ENCODE data around the gene ATP9B. TPM values are rescaled to one million over a fixed set of nuclear protein-coding genes. Genes with fewer than 3 reads are reported as not detected.

Gene ATP9B
- total RNA-seq, 1 experiment from 2014 or later = 17.9 TPM

GRCh38 chr18:79026491-79026890 lies 42.7 kb upstream of the ATP9B start:
- no peaks in the 10 kb centered on the region for H3K36me3 ChIP-seq (ENCODE audit: insufficient read depth, low read length, poor library complexity, severe bottlenecking)
- TF ChIP-seq EZH2 (IDR thresholded peaks at IDR 0.05; ENCODE audit: borderline replicate concordance, low read depth, low read length, poor library complexity, severe bottlenecking) = no peak
- no peak for TF ChIP-seq CTCF (conservative IDR thresholded peaks at IDR 0.05; ENCODE audit: low read depth, low read length)
- peaks cover 4% of the 10 kb centered on the region for H3K9me3 ChIP-seq (ENCODE audit: low read depth, low read length, poor library complexity, severe bottlenecking)
- BruUV-seq (replicated peaks) = no TSS peak
- no peak for DNase-seq (ENCODE audit: low spot score)
- no peak overlapping the region for H3K4me3 ChIP-seq (ENCODE audit: low read depth, low read length, poor library complexity, severe bottlenecking)
- POLR2A ChIA-PET (ENCODE audit: low non-redundant PET) = no interaction called here
- intact Hi-C loops (cut with micrococcal nuclease; ENCODE audit: unreplicated experiment) = no loop called here
- peaks cover 4% of the 10 kb centered on the region for H3K27me3 ChIP-seq (replicated peaks; ENCODE audit: insufficient read depth, low read depth, low read length, poor library complexity)
- CTCF ChIA-PET = no interaction called here
- no peak overlapping the region for H3K27ac ChIP-seq (ENCODE audit: low read depth, low read length, poor library complexity, severe bottlenecking)
- no peaks in the 10 kb centered on the region for H3K4me1 ChIP-seq (ENCODE audit: insufficient read depth, low read length, poor library complexity, severe bottlenecking)

- no peaks in the 10 kb centered on the region for H3K36me3 ChIP-seq (ENCODE audit: insufficient read depth, low read length, poor library complexity, severe bottlenecking)
- H3K27ac ChIP-seq (ENCODE audit: low read depth, low read length, poor library complexity, severe bottlenecking) = no peak overlapping the region
- H3K27me3 ChIP-seq (replicated peaks; ENCODE audit: insufficient read depth, low read depth, low read length, poor library complexity) = no peaks in the 10 kb centered on the region
- TF ChIP-seq EZH2 (IDR thresholded peaks at IDR 0.05; ENCODE audit: borderline replicate concordance, low read depth, low read length, poor library complexity, severe bottlenecking) (no peak), CTCF (conservative IDR thresholded peaks at IDR 0.05; ENCODE audit: low read depth, low read length) (no peak)
- ChIA-PET CTCF (no interaction called here), POLR2A (ENCODE audit: low non-redundant PET) (no interaction called here)
- no peak for DNase-seq (ENCODE audit: low spot score)
- no peaks in the 10 kb centered on the region for H3K4me1 ChIP-seq (ENCODE audit: insufficient read depth, low read length, poor library complexity, severe bottlenecking)
- no peak overlapping the region for H3K4me3 ChIP-seq (ENCODE audit: low read depth, low read length, poor library complexity, severe bottlenecking)
- BruUV-seq (replicated peaks) = no TSS peak
- H3K9me3 ChIP-seq (ENCODE audit: low read depth, low read length, poor library complexity, severe bottlenecking) = peaks cover 4% of the 10 kb centered on the region
- intact Hi-C loops (cut with micrococcal nuclease; ENCODE audit: unreplicated experiment) = no loop called here
Observed at GRCh38 chr18:79030680-79031079, 38.5 kb upstream of the ATP9B start.

GRCh38 chr18:79042276-79042675 lies 26.9 kb upstream of the ATP9B start:
- no peak overlapping the region for H3K27ac ChIP-seq (ENCODE audit: low read depth, low read length, poor library complexity, severe bottlenecking)
- H3K36me3 ChIP-seq (ENCODE audit: insufficient read depth, low read length, poor library complexity, severe bottlenecking) = no peaks in the 10 kb centered on the region
- POLR2A ChIA-PET (ENCODE audit: low non-redundant PET) = no interaction called here
- no peak for DNase-seq (ENCODE audit: low spot score)
- no peaks in the 10 kb centered on the region for H3K4me1 ChIP-seq (ENCODE audit: insufficient read depth, low read length, poor library complexity, severe bottlenecking)
- H3K9me3 ChIP-seq (ENCODE audit: low read depth, low read length, poor library complexity, severe bottlenecking) = peaks cover 7% of the 10 kb centered on the region
- CTCF ChIA-PET = no interaction called here
- no peaks in the 10 kb centered on the region for H3K27me3 ChIP-seq (replicated peaks; ENCODE audit: insufficient read depth, low read depth, low read length, poor library complexity)
- no peak overlapping the region for H3K4me3 ChIP-seq (ENCODE audit: low read depth, low read length, poor library complexity, severe bottlenecking)
- no TSS peak for BruUV-seq (replicated peaks)
- TF ChIP-seq EZH2 (IDR thresholded peaks at IDR 0.05; ENCODE audit: borderline replicate concordance, low read depth, low read length, poor library complexity, severe bottlenecking) = no peak
- TF ChIP-seq CTCF (conservative IDR thresholded peaks at IDR 0.05; ENCODE audit: low read depth, low read length) = no peak
- intact Hi-C loops (cut with micrococcal nuclease; ENCODE audit: unreplicated experiment) = no loop called here

Measured in A673 (cell line).